Keratinocyte (primary cell): ENCODE results near the gene MFN2.

ENCODE experiments used
- EZH2 ChIP-seq: IDR thresholded peaks from one replicate; pipeline ENCODE4 v1.6.1; 2012; ENCODE audit warnings: inconsistent platforms, mild to moderate bottlenecking, low read length, moderate library complexity
- TF ChIP-seq, protein P1 (sequence below), 3 experiments: IDR thresholded peaks in 1 of 3; conservative IDR thresholded peaks in 1 of 3; optimal IDR thresholded peaks in 1 of 3; 2 replicates in 2 of 3; 3 replicates in 1 of 3; pipeline versions ENCODE3 to v1.5.1; 2011; ENCODE audit warnings: low read length in 3 of 3, mild to moderate bottlenecking in 3 of 3, moderate library complexity in 2 of 3, control low read depth in 1 of 3, inconsistent platforms in 1 of 3; ENCODE audit not compliant: insufficient read depth in 2 of 3; ENCODE audit errors: extremely low read depth in 1 of 3

DNA sequence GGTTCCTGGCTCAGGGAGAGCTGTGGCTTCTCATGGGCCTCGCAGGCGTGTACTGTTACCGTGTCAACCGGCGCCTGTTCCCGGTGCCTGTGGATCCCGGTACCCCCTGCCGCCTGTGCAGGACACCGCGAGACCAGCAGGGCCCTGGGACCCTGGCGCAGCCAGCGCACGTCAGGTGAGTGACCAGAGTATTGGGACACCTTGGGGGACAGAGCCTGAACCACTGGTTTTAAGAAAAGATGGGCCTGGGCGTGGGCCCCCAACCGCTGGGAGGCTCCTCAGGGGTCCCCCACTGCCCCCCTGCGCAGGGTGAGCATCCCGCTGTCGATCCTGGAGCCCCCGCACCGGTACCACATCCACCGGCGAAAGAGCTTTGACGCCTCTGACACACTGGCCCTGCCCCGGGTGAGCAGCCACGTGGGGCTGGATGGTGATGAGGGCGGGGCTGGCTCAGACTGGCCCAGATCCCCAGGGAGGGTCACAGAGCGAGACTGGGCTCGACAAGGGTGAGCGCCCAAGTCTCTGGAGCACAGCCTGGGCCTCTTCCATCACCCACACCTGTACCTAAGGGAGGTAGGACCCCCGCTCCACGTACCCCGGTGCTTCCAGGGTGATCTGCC is 49.6 kb downstream of the MFN2 start:
- TF ChIP-seq, protein P1, sequence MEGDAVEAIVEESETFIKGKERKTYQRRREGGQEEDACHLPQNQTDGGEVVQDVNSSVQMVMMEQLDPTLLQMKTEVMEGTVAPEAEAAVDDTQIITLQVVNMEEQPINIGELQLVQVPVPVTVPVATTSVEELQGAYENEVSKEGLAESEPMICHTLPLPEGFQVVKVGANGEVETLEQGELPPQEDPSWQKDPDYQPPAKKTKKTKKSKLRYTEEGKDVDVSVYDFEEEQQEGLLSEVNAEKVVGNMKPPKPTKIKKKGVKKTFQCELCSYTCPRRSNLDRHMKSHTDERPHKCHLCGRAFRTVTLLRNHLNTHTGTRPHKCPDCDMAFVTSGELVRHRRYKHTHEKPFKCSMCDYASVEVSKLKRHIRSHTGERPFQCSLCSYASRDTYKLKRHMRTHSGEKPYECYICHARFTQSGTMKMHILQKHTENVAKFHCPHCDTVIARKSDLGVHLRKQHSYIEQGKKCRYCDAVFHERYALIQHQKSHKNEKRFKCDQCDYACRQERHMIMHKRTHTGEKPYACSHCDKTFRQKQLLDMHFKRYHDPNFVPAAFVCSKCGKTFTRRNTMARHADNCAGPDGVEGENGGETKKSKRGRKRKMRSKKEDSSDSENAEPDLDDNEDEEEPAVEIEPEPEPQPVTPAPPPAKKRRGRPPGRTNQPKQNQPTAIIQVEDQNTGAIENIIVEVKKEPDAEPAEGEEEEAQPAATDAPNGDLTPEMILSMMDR (optimal IDR thresholded peaks at IDR 0.05 in 1 of 3, IDR thresholded peaks at IDR 0.05 in 1 of 3, conservative IDR thresholded peaks at IDR 0.05 in 1 of 3; ENCODE audit: extremely low read depth in 1 of 3, insufficient read depth in 2 of 3, low read length in 3 of 3), result no peak
- TF ChIP-seq EZH2, result no peak
